AG04450 (cell line): ENCODE measurements around the gene MYO1C. TPM values are rescaled to one million over a fixed set of nuclear protein-coding genes. Genes with fewer than 3 reads are reported as not detected.

ENCODE experiments used
- CTCF ChIA-PET: fragments of 300-600, 350-600 bp; formaldehyde crosslinking; extraction: SDS; loops from one replicate; lab custom pipeline; 2022; ENCODE audit warnings: antibody characterized with exemption, inconsistent platforms; lab: Charles Lee
- POLR2A ChIA-PET: fragments of 350-600 bp; formaldehyde crosslinking; extraction: SDS; loops from one replicate; lab custom pipeline; 2021; ENCODE audit warnings: antibody characterized with exemption, inconsistent platforms; lab: Yijun Ruan, JAX
- DNase-seq: peaks from one replicate; pipeline ENCODE4 v3.0.0-alpha.2; 2011; ENCODE audit warnings: low read depth, low spot score
- H3K27ac ChIP-seq: one replicate; pipeline ENCODE4 v1.5.1; 2012; ENCODE audit warnings: low read depth, low read length, control low read depth
- H3K27me3 ChIP-seq: one replicate; pipeline ENCODE4 v1.6.0; 2012; ENCODE audit warnings: low read length; ENCODE audit not compliant: control insufficient read depth, insufficient read depth
- H3K4me3 ChIP-seq: 2 replicates; pipeline ENCODE4 v1.5.1; 2011; ENCODE audit warnings: mild to moderate bottlenecking, low read depth, low read length, control low read depth
- H3K9me3 ChIP-seq: 2 replicates; pipeline ENCODE4 v1.5.1; 2012; ENCODE audit warnings: low read length; ENCODE audit not compliant: control insufficient read depth, insufficient read depth
- polyA plus RNA-seq: library from polyadenylated mRNA; depleted of rRNA; stranded (reverse); fragments of >200 nt; gene quantifications from 2 replicates; pipeline ENCODE4 v1.2.3, GENCODE V29; 2011
- TF ChIP-seq, protein P1 (sequence below): IDR thresholded peaks from 2 replicates; pipeline ENCODE4 v1.5.1; 2011; ENCODE audit warnings: low read depth, low read length, control low read depth, inconsistent platforms

Gene MYO1C
- polyA plus RNA-seq, 1 experiment, result 147 TPM

DNA sequence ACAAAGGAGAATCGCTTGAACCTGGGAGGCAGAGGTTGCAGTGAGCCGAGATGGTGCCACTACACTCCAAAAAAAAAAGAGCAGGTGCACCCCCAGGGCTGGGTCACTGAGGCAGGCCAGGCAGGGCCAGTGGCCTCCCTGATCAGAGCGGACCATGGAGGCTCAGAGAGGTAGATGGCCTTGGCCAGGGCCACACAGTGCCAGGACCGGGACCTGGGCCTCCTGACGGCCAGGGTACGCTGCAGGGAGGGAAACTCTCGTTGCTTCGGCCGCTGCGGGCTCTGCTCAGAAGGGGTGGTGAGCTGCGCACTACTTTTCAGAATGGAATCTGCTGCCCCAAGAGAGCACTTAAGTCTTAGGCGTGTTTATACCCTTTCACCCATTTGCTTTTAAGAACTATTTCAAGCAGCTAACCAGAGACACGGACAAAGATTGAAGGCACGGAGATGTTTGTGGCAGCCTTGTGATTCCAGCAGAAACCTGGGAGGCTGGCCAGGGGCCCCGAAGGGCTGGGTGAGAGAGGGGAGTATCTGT is 17.1 kb downstream of the MYO1C start:
- H3K27ac ChIP-seq, result no peak overlapping the region
- TF ChIP-seq, protein P1, sequence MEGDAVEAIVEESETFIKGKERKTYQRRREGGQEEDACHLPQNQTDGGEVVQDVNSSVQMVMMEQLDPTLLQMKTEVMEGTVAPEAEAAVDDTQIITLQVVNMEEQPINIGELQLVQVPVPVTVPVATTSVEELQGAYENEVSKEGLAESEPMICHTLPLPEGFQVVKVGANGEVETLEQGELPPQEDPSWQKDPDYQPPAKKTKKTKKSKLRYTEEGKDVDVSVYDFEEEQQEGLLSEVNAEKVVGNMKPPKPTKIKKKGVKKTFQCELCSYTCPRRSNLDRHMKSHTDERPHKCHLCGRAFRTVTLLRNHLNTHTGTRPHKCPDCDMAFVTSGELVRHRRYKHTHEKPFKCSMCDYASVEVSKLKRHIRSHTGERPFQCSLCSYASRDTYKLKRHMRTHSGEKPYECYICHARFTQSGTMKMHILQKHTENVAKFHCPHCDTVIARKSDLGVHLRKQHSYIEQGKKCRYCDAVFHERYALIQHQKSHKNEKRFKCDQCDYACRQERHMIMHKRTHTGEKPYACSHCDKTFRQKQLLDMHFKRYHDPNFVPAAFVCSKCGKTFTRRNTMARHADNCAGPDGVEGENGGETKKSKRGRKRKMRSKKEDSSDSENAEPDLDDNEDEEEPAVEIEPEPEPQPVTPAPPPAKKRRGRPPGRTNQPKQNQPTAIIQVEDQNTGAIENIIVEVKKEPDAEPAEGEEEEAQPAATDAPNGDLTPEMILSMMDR, result no peak
- no peak overlapping the region for H3K4me3 ChIP-seq
- no peak for DNase-seq
- ChIA-PET POLR2A (no interaction called here), CTCF (interaction anchor here (1.5 kb wide), 1 partner anchor 110 kb away, joined by 3 read pairs; no protein-coding TSS in a partner anchor)
- no peaks in the 10 kb centered on the region; the same call in 1 of the 2 replicates for H3K9me3 ChIP-seq
- H3K27me3 ChIP-seq, result no peaks in the 10 kb centered on the region

DNA sequence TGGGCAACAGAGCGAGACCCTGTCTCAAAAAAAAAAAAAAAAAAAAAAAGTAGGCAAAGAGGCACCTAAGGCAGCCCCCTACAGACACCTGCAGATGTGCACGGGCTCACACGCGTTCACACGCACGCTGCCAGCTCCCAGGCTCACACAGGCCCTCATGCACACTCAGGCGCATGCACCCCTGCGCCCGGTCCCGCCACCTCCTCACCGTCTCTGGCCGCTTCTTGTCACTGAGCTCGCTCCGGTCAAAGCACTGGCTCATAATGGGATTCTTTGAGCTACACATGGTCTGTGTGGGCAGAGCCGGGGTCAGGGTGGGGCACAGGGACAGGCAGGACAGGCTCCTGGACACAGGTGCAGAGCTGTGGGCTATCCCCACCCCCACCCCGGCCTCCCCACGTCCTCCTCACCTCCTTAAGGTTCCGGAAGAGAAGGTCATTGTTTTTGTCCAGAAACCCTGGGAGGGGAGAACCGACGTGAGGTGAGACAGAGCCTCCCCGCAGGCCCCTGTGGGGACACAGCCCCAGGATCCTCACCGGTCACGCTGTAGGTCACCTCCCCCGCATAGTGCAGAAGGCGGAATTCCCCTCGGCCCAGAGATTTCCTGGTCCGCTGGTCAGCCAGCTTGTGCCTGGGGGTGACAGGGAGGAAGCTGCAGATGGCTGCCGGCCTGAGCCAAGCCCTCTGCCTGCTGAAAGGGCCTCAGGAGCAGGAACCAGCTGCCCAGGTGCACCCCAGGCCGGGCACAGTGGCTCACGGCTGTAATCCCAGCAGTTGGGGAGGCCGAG is 17.9 kb downstream of the MYO1C start:
- CTCF ChIA-PET, result interaction anchor here (1.5 kb wide), 1 partner anchor 110 kb away, joined by 3 read pairs; no protein-coding TSS in a partner anchor
- H3K4me3 ChIP-seq, result no peak overlapping the region
- no peak for DNase-seq
- no peaks in the 10 kb centered on the region for H3K27me3 ChIP-seq
- POLR2A ChIA-PET, result interaction anchor here (0.6 kb wide), 1 partner anchor 46 kb away, joined by 5 read pairs; no protein-coding TSS in a partner anchor
- TF ChIP-seq, protein P1, result no peak
- H3K9me3 ChIP-seq, result no peaks in the 10 kb centered on the region; the same call in 1 of the 2 replicates
- no peak overlapping the region for H3K27ac ChIP-seq

DNA sequence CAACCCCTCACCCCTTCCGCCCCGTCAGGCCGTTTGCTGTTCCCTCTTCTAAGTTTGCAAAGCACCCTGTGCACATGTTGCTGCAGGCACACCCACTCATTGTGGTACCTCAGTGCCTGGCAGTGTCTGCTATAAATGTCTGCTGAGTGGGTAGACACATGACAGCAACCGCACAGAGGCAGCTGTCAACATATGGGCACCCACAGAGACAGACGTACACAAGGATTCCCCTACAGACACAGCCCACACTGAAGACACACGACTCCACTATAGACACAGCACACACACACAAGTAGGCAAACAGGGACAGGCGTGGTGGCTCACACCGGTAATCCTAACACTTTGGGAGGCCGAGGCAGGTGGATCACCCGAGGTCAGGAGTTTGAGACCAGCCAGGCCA is 18.6 kb downstream of the MYO1C start:
- Histone ChIP-seq H3K4me3 (no peak overlapping the region), H3K27ac (no peak overlapping the region), H3K9me3 (no peaks in the 10 kb centered on the region; the same call in 1 of the 2 replicates), H3K27me3 (no peaks in the 10 kb centered on the region)
- TF ChIP-seq, protein P1, result no peak
- POLR2A ChIA-PET, result interaction anchor here (0.6 kb wide), 1 partner anchor 46 kb away, joined by 5 read pairs; no protein-coding TSS in a partner anchor
- no peak for DNase-seq
- CTCF ChIA-PET, result interaction anchor here (1.5 kb wide), 1 partner anchor 109 kb away, joined by 3 read pairs; no protein-coding TSS in a partner anchor

DNA sequence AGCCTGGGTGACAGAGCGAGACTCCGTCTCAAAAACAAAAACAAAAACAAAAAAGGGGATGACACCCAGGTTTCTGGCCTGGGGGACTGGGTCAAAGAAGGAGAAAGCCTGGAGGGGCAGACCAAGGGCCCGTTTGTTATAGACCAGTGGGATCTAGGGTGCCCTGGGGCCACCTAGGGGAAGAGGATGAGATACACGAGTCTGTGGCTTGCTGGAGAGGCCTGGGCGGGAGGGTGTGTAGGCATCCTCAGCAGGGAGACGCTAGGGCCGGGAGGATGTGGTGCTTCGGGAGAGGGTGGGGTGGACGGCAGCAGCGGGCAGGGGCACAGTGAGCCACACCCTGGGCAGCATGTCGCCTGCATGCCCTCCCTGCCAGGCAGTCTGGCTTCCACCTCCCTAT is 19.3 kb downstream of the MYO1C start:
- Histone ChIP-seq H3K4me3 (no peak overlapping the region), H3K9me3 (no peaks in the 10 kb centered on the region; the same call in 1 of the 2 replicates), H3K27ac (no peak overlapping the region), H3K27me3 (no peaks in the 10 kb centered on the region)
- ChIA-PET POLR2A (interaction anchor here (0.7 kb wide), 1 partner anchor 53 kb away, joined by 3 read pairs; no protein-coding TSS in a partner anchor), CTCF (no interaction called here)
- DNase-seq, result no peak
- TF ChIP-seq, protein P1, result no peak
